GM19193 (cell line): ENCODE results near the gene TMPRSS15.

Experiments used
- POLR2A ChIP-seq: IDR thresholded peaks from 4 replicates; pipeline ENCODE4 v1.6.1; 2011; ENCODE audit not compliant: insufficient read depth, insufficient read length; ENCODE audit errors: extremely low read depth

The TMPRSS15 gene

DNA sequence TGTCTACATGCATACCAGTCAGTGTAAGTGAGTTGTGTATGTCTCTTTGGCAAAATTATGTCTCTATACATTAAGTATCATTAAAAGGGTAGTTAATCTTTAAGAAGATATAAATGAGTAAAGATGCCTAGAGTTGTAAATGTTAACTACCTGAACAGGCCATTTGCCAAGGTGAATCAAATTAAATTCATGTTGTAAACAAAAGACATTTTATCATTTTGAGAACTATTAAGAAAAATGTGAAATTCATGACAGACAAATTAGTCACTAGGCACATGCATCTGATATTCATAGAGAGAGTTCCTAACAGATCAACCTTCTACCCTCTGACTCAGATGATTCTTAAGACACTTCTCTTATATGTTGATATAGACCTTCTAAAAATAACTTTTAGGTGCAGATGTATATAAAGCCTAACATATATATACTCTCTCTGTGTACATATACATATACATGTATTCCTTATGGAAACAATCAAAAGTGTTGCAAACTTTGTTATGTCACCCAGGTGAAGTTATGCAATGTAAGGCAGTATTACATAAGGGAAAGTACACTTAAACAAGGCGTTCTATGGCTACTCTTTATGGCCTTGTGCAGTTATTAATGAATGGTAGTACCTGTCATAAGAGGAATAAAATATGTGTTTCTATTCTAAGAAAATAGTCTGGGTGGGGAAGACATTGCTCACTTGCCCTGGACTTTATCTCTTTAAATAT lies at the start of gene TMPRSS15:
TSS of gene TMPRSS15 (minus strand) at position 51 of the 716 bp plus-strand sequence. CDS start 163 bp downstream, outside the sequence.
- TF ChIP-seq POLR2A, result no peak

DNA sequence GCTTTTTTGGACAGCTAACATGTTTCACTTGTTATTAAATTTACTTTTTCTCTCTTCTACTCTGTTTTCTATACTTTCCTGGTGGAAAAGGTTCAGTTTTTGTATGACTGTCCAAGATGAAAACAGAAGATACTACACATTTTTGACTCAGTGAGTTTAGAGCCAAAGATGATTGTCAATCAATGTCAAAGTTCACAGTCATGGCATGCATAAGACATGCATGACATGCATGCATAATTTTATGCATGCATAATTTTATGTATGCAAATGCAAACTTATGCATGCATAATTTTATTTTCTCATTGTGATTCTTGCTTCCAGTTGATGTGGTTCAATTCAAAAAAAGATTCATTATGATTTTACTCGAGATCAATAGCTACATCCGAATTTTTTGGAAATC lies 48.1 kb upstream of the TMPRSS15 start:
- no peak for TF ChIP-seq POLR2A

DNA sequence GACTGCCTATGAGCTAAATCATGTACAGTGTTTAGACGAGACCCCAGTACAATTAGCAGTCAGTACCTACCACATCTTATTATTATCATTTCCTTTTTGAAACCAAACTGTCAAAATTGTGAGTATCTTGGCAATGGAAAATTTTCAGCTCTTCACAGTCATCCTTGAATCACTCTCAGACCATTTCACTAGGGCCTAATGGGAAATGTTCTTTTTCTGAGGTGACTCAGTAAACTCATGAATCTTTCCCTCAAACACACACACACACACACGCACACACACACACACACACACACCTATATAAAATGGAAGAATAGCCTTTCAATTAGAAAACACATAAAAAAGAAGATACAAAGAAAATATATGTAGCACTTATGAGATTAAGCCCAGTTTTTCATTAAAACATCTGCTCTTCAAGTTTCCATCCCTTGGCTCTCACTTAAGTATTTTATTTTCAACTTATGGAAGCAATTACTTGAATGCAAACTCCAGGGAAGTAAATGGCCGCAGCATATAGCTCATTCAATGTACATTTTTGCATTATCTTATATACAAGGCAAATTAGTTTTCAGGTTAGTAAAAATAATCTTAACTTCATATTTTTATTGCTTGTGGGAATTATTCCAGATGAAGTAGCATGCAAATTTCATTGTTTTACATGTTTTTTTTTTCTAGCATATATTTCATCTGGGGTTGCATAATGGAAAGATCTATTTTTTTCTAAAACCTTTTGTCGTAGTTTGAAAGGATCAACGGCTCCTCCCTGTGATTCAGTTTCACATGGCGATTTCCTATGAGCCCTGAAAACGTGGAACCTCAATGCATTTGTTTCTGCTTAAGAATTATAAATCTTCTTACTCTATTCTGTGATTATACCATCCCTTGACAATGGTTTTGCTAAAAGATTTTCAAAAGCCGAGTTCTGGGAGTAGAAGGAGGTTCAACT lies 46.3 kb upstream of the TMPRSS15 start:
- TF ChIP-seq POLR2A, result no peak

DNA sequence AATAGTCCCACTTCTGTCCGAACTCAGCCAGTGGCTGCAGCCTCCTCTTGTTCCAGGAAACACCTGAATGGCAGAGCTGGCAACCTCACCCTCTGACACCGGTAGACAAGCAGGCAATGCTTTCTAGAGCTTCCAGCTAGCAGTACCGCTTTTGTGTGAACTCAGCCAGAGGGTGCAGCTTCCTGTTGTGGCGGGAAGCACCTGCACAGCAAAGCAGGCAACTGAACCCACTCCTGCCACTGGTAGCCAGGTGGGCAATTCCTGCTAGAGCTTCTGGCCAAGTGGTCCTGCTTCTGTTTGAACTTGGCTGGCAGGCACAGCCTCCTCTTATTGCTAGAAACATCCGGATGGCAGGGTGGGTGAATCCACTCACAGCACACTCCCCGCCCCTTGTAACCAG lies 40.1 kb upstream of the TMPRSS15 start:
- TF ChIP-seq POLR2A, result no peak

DNA sequence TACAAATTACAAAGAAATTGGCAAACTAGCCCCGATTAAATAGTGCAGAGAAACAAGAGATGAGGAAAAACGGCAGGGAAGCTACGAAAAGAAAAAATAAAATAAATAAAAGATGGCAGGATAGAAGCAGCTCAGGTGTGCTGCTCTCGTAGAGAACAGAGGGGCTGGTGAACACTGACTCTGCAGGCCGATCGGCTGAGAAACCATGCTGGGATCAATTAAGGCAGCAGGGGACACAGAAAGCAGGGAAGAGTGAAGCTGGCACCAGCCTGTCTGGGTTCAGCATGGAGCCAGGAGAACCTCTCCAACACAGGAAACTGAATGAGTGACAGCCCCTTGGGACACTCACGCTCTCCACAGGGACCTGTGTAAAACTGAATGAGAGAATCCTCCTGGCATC lies 39.5 kb upstream of the TMPRSS15 start:
- TF ChIP-seq POLR2A, result no peak

DNA sequence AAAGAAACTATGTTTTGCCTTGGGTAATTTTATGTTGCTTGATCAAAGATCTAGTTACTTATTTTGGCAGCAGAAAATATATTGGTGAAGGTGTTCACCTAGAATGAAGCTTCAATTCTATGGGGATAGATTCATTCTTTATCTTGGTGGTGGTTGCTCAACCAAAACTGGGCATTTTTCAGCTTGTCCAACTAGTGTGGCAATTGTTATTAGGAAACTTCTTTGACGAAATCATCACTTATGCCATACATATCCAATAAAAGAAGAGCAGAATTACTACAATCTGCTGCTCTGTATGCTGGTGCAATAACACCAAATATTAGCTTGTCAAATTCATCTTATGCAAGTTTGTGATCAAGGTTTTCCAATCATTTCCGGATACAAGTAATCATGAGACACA lies 26.8 kb upstream of the TMPRSS15 start:
- no peak for TF ChIP-seq POLR2A

DNA sequence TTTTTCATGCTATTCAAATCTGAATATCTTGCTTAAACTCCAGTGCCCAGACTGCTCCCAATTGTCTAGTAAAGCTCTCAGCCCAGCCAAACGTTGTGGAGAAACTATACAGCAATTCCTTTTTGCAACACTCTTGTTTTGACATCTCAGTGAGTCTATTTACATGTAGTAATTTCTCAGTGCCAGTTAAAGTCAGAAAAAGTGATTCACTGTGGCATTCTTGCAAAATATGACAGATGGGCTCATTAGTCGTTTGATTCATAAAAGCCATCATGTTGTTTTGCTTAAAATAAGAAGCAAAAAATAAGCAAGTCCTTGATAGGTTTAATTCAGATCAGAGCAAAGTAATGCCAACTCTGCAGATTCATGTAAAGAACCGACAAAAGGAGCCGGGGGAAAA lies 20.7 kb upstream of the TMPRSS15 start:
- TF ChIP-seq POLR2A, result no peak

DNA sequence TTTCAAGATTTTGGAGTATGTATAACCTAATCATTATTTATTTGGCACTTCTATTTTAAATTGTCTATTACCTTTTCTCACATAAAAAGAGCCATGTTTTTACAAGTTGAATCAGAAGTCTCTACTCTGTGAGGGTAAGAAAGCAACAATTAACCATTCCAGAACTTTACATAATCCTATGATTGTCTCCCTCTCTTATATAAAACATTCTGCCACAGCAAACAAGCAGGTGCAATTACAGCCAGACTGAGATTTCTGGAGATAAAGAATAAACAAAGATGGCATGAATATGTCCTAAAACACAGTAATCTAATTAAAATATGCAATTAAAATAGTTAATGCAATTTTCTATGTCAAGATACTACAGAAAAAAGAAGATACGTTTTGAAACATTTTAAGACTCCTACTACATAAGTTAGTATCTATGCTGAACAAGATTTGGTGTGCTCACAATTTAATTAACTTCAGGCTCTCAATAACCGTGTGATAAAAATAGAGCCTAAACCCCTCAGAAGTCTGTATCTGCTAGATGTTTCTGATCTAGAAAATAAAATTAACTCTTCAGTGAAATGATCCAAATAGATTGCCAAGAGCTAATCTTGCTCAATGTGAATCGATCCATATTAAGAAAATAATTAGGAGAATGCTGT lies 13.7 kb upstream of the TMPRSS15 start:
- no peak for TF ChIP-seq POLR2A

DNA sequence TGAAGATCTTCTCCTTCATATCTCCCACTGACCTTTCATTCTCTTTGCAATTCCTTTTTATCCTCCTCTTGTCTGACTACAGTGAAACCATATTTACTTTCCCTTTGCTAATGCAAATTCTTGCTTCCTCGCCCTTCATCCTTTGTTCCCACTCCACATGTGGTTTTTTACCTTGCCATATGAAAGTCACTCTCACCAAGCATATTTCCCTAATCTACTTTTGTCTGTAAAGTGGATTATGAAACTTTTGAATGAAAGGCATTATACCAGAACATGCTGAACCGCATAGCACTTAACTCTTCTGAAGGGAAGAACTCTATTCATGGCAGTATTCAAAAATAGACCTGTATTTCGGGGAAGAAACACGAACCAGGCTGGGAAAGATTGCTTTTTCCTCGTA lies 8.0 kb upstream of the TMPRSS15 start:
- TF ChIP-seq POLR2A, result no peak

DNA sequence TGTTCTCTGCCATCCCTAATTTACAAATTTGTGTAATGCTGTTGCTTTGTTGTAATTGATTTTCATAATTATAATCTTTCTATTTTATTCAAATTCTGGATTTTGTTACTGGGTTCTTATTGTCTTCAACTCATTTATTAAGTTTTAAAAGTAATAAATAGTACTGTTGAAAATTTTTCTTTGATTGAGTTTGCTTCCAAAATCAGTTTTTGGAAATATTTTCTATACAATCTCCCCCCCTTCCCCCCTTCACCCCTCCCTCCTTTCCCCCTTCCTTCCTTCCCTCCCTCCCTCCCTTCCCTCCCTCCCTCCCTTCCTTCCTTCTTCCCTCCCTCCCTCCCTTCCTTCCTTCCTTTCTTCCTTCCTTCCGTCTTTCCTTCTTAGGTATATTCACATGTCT lies 6.0 kb upstream of the TMPRSS15 start:
- TF ChIP-seq POLR2A, result no peak

DNA sequence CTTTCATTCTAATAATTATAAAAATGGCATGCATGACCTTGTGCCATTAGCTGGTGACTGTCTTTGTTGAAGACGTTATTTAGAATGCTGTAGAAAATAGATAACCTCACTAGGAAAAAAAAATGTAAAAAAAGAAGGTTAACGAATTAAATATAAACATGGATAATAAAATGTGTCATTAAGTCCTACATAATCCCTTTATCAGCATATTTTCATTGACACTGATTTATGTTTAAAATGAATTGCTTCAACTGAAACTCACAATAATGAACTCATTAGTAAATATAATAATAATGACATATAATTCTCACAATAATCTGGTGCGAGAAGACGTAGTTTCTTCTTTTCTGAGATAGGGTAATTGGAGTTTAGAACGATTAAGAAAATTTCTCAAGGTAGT lies 4.7 kb downstream of the TMPRSS15 start:
- TF ChIP-seq POLR2A, result no peak

DNA sequence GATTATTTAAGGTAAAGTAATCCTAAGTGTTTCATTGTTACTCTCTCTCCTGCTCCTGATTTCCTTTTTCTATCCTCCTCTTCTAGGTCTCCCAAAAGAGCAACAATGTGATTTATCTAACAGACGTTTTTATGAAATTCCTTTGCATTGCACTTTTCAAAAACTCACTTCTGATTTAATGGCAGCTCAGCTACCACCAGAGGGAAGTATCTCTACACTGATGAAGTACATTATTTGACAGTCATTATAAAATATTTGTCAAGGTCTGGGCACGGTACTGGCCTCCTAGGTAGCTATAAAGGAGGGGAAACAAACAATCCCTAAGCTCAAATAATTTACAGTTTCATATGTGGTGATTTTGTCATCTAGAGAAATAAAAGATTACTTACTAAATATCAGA lies 15.6 kb downstream of the TMPRSS15 start:
- no peak for TF ChIP-seq POLR2A

DNA sequence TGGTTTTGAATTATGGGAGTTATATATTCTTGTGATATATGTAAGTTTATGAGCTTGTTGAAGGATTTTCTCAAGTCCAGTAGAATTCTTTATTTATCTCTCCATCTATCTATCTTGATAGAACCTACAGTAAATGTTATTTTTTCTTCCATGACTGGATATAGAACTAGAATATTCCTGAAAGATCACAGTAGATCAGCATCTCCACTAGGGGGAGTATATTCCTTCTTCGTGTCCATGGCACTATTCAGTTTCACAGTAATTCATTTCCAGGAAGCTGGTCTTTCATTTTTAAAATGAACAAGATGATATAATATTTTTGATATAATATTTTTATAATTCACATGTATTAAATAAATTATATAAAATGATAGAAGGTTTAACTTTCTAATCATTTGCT lies 18.8 kb downstream of the TMPRSS15 start:
- no peak for TF ChIP-seq POLR2A

DNA sequence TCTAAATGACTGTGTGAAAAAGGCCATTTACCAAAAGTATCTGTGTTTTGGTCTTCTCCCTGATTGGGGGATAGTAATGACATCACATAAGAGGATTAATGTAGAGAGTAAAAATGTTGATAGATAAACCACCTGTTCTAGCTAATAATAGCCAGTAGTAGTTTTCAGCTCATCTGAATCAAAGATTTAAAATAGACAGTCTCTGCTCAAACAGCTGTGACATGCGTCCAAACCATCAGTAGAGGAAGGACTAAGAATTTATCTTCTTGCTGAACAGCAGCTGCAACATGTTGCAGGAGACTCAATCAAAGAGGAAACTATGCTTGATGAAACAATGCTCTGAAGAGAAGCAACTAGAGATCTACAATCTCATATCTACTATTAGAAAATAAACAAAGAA lies 21.4 kb downstream of the TMPRSS15 start:
- no peak for TF ChIP-seq POLR2A

DNA sequence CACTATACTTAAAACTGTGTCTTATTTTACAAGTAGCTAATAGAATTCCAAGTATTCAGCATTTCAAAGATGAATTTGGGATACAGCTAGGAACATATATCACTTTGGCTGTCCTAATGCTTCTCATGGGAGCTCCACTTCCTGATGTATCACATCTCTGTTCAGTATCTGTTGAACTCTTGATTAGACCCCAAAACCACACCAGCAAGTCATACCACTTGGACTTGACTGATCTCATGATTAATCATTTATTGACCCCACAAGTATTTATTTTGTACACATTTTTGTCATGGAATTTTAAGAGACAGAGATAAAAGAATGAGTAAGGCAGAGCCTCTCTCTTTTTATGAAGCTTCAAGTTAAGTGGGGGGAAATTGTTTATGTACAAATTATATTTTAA lies 30.0 kb downstream of the TMPRSS15 start:
- TF ChIP-seq POLR2A, result no peak
